ENCODE data around the gene CCDC51. TPM values are rescaled to one million over a fixed set of nuclear protein-coding genes. Genes with fewer than 3 reads are reported as not detected.

The CCDC51 gene
- polyA plus RNA-seq, 4 donors = 25.2 to 29.7 (median 27.8) TPM

GRCh38 chr3:48394391-48394790 is 45.5 kb downstream of the CCDC51 start:
- no peak for DNase-seq (ENCODE audit: low read depth in 4 of 4, low spot score in 3 of 4)

GRCh38 chr3:48388966-48389365 is 51.0 kb downstream of the CCDC51 start:
- DNase-seq (ENCODE audit: low read depth in 4 of 4, low spot score in 3 of 4) = no peak

- no peak for DNase-seq (ENCODE audit: low read depth in 4 of 4, low spot score in 3 of 4)
These were observed 52.3 kb downstream of the CCDC51 start for GRCh38 chr3:48387634-48388033.

Other genes with a start within 250 kb of the CCDC51 start
- 1 to 10 TPM in 2 of 4 donors, under 1 TPM in 1, not detected in 1; 0.39 to 1.3 (median 1.0) TPM for gene CAMP, start 216.6 kb downstream of the CCDC51 start, polyA plus RNA-seq (ENCODE audit: insufficient read length in 4 of 4)
- gene ZNF589, start 199.0 kb downstream of the CCDC51 start, polyA plus RNA-seq (ENCODE audit: insufficient read length in 4 of 4) = 10 to 100 TPM; 14.4 to 16.0 (median 15.6) TPM
- 10 to 100 TPM; 27.6 to 30.3 (median 29.8) TPM for gene NME6, start 138.8 kb downstream of the CCDC51 start, polyA plus RNA-seq (ENCODE audit: insufficient read length in 4 of 4)
- under 1 TPM in 1 of 4 donors, not detected in 3; 0.32 TPM for gene SPINK8, start 106.5 kb downstream of the CCDC51 start, polyA plus RNA-seq (ENCODE audit: insufficient read length in 4 of 4)
- gene FBXW12, start 67.9 kb downstream of the CCDC51 start, polyA plus RNA-seq (ENCODE audit: insufficient read length in 4 of 4) = under 1 TPM; 0.33 to 0.56 (median 0.41) TPM
- 100 to 1,000 TPM; 163 to 236 (median 188) TPM for gene PLXNB1, start 10.0 kb downstream of the CCDC51 start, polyA plus RNA-seq (ENCODE audit: insufficient read length in 4 of 4)
- gene TMA7, start 138 bp upstream of the CCDC51 start, polyA plus RNA-seq (ENCODE audit: insufficient read length in 4 of 4) = 100 to 1,000 TPM; 293 to 334 (median 315) TPM
- 10 to 100 TPM; 12.6 to 16.9 (median 14.5) TPM for gene ATRIP, start 6.6 kb upstream of the CCDC51 start, polyA plus RNA-seq (ENCODE audit: insufficient read length in 4 of 4)
- 100 to 1,000 TPM; 111 to 120 (median 112) TPM for gene SHISA5, start 64.1 kb upstream of the CCDC51 start, polyA plus RNA-seq (ENCODE audit: insufficient read length in 4 of 4)
- gene PFKFB4, start 116.7 kb upstream of the CCDC51 start, polyA plus RNA-seq (ENCODE audit: insufficient read length in 4 of 4) = 1 to 10 TPM; 3.9 to 5.4 (median 4.9) TPM
- gene UCN2, start 123.7 kb upstream of the CCDC51 start, polyA plus RNA-seq (ENCODE audit: insufficient read length in 4 of 4) = under 1 TPM; 0.19 to 0.66 (median 0.57) TPM
- gene COL7A1, start 155.2 kb upstream of the CCDC51 start, polyA plus RNA-seq (ENCODE audit: insufficient read length in 4 of 4) = 10 to 100 TPM; 17.3 to 18.3 (median 17.8) TPM
- 100 to 1,000 TPM; 262 to 323 (median 276) TPM for gene UQCRC1, start 169.5 kb upstream of the CCDC51 start, polyA plus RNA-seq (ENCODE audit: insufficient read length in 4 of 4)
- under 1 TPM in 1 of 4 donors, not detected in 3; 0.21 TPM for gene TMEM89, start 181.7 kb upstream of the CCDC51 start, polyA plus RNA-seq (ENCODE audit: insufficient read length in 4 of 4)
- 10 to 100 TPM; 20.7 to 30.9 (median 23.1) TPM for gene SLC26A6, start 195.3 kb upstream of the CCDC51 start, polyA plus RNA-seq (ENCODE audit: insufficient read length in 4 of 4)
- 1 to 10 TPM in 3 of 4 donors, under 1 TPM in 1; 0.96 to 1.4 (median 1.1) TPM for gene CELSR3, start 222.8 kb upstream of the CCDC51 start, polyA plus RNA-seq (ENCODE audit: insufficient read length in 4 of 4)
- 10 to 100 TPM; 13.8 to 22.2 (median 18.0) TPM for gene NCKIPSD, start 245.8 kb upstream of the CCDC51 start, polyA plus RNA-seq (ENCODE audit: insufficient read length in 4 of 4)

Measured in right renal pelvis (tissue), 4 donors.